GM12878 (cell line): ENCODE measurements around the gene KLF15. TPM values are rescaled to one million over a fixed set of nuclear protein-coding genes. Genes with fewer than 3 reads are reported as not detected.

Source experiments
- ATAC-seq: fragments of 200-7000 bp; cut with Tn5 transposase; 3 replicates; pipeline ENCODE4 v1.9.1; 2020; ENCODE audit warnings: mild to moderate bottlenecking, moderate library complexity
- BruUV-seq: library from RNA; stranded (reverse); fragments of 400-500 nt; replicated peaks from 2 replicates; lab custom pipeline; 2021; lab: Mats Ljungman, UMichigan
- CTCF ChIA-PET: fragments of 300-600 bp; sonication (Branson Sonifier 250); formaldehyde crosslinking; extraction: SDS; loops from one replicate; lab custom pipeline; 2021; ENCODE audit warnings: inconsistent platforms; lab: Yijun Ruan, JAX
- POLR2A ChIA-PET: fragments of 350-600 bp; formaldehyde crosslinking; extraction: SDS; loops from one replicate; lab custom pipeline; 2021; ENCODE audit warnings: inconsistent platforms; lab: Charles Lee
- RAD21 ChIA-PET: fragments of 300-600 bp; sonication (Branson Sonifier 250); formaldehyde crosslinking; loops from one replicate; lab custom pipeline; 2023; ENCODE audit warnings: antibody characterized with exemption; ENCODE audit not compliant: unreplicated experiment; lab: Charles Lee
- SMC1A ChIA-PET: fragments of 300-600 bp; sonication (Branson Sonifier 250); formaldehyde crosslinking; loops from one replicate; lab custom pipeline; 2023; ENCODE audit not compliant: unreplicated experiment, uncharacterized antibody; lab: Charles Lee
- DNase-seq: peaks from one replicate; pipeline ENCODE4 v3.0.0-alpha.2; 2011; ENCODE audit warnings: low read depth, low spot score
- FAIRE-seq: peaks from 3 replicates; lab custom pipeline; 2011; peaks lifted over from hg19 to GRCh38; lab: Jason Lieb, UNC
- H2AFZ ChIP-seq: 2 replicates; pipeline ENCODE4 v1.6.0; 2011; ENCODE audit warnings: low read depth, low read length, control low read depth; ENCODE audit not compliant: control insufficient read depth
- H3K27ac ChIP-seq: 2 replicates; pipeline ENCODE4 v1.5.1; 2011; ENCODE audit warnings: control low read depth; ENCODE audit not compliant: control insufficient read depth, insufficient read depth
- H3K27me3 ChIP-seq, 2 experiments: replicated peaks in 1 of 2; 2 replicates each; pipeline versions ENCODE4 v1.6.0 to v1.6.1; 2011; ENCODE audit warnings: low read length in 1 of 2; ENCODE audit not compliant: control insufficient read depth in 2 of 2, insufficient read depth in 2 of 2
- H3K36me3 ChIP-seq, 2 experiments: 2 replicates each; pipeline ENCODE4 v1.5.1; 2011; ENCODE audit warnings: low read length in 1 of 2; ENCODE audit not compliant: control insufficient read depth in 2 of 2, insufficient read depth in 2 of 2
- H3K4me1 ChIP-seq: 2 replicates; pipeline ENCODE4 v1.6.1; 2011; ENCODE audit warnings: mild to moderate bottlenecking, low read length, moderate library complexity, mixed read lengths; ENCODE audit not compliant: control insufficient read depth, insufficient read depth
- H3K4me2 ChIP-seq: 2 replicates; pipeline ENCODE4 v1.6.0; 2011; ENCODE audit warnings: control low read depth; ENCODE audit not compliant: control insufficient read depth, insufficient read depth
- H3K4me3 ChIP-seq: fragments of 200-600 bp; sonication (generic); 2 replicates; pipeline ENCODE4 v1.5.1; 2016
- H3K79me2 ChIP-seq: 2 replicates; pipeline ENCODE4 v1.6.0; 2011; ENCODE audit warnings: low read length; ENCODE audit not compliant: control insufficient read depth, insufficient read depth
- H3K9ac ChIP-seq: 2 replicates; pipeline ENCODE4 v1.8.0; 2011; ENCODE audit warnings: low read length, control low read depth, mixed read lengths; ENCODE audit not compliant: control insufficient read depth, insufficient read depth
- H3K9me3 ChIP-seq: replicated peaks from 3 replicates; pipeline ENCODE4 v1.5.1; 2011; ENCODE audit warnings: mild to moderate bottlenecking, low read length; ENCODE audit not compliant: control insufficient read depth, insufficient read depth
- H4K20me1 ChIP-seq: 2 replicates; pipeline ENCODE4 v1.6.0; 2011; ENCODE audit not compliant: control insufficient read depth, insufficient read depth
- ATF2 ChIP-seq: IDR thresholded peaks from 2 replicates; pipeline ENCODE4 v1.6.1; 2012; ENCODE audit warnings: low read length, inconsistent platforms
- ATF7 ChIP-seq: fragments of 450-650 bp; IDR thresholded peaks from 2 replicates; pipeline ENCODE4 v1.6.1; 2016; ENCODE audit warnings: low read depth, mild to moderate bottlenecking
- BMI1 ChIP-seq: fragments of 450-650 bp; IDR thresholded peaks from 2 replicates; pipeline ENCODE4 v1.6.1; 2016; ENCODE audit warnings: mild to moderate bottlenecking, moderate library complexity, borderline replicate concordance
- E2F4 ChIP-seq: IDR thresholded peaks from 2 replicates; pipeline ENCODE4 v1.6.1; 2012; ENCODE audit warnings: low read depth, low read length, improper control_type of control experiment
- GABPA ChIP-seq: IDR thresholded peaks from 2 replicates; pipeline ENCODE4 v1.6.1; 2014; ENCODE audit warnings: antibody characterized with exemption, low read depth, mild to moderate bottlenecking, inconsistent platforms
- GATAD2B ChIP-seq: fragments of 450-650 bp; conservative IDR thresholded peaks from 2 replicates; pipeline ENCODE4 v1.6.1; 2017; ENCODE audit warnings: low read depth, mild to moderate bottlenecking, moderate library complexity
- NFIC ChIP-seq: IDR thresholded peaks from 2 replicates; pipeline ENCODE4 v1.6.1; 2012; ENCODE audit warnings: low read depth, mild to moderate bottlenecking, inconsistent platforms, low read length, moderate library complexity
- NFYA ChIP-seq: IDR thresholded peaks from 2 replicates; pipeline ENCODE4 v1.6.1; 2011; ENCODE audit warnings: low read depth, mild to moderate bottlenecking, low read length, improper control_type of control experiment, borderline replicate concordance
- PAX5 ChIP-seq: IDR thresholded peaks from 2 replicates; pipeline ENCODE4 v1.6.1; 2011; ENCODE audit warnings: low read depth, low read length, borderline replicate concordance
- POLR2A ChIP-seq: IDR thresholded peaks from 2 replicates; pipeline ENCODE4 v1.6.1; 2011; ENCODE audit warnings: low read depth, mild to moderate bottlenecking, low read length
- SREBF1 ChIP-seq: IDR thresholded peaks from 2 replicates; pipeline ENCODE4 v1.6.1; 2012; ENCODE audit warnings: mild to moderate bottlenecking, low read length
- STAT3 ChIP-seq: IDR thresholded peaks from 2 replicates; pipeline ENCODE4 v1.6.1; 2011; ENCODE audit warnings: low read depth, low read length, improper control_type of control experiment
- SUZ12 ChIP-seq: fragments of 200-600 bp; sonication (generic); IDR thresholded peaks from one replicate; pipeline ENCODE4 v1.6.1; 2018; ENCODE audit warnings: antibody characterized with exemption, mild to moderate bottlenecking; ENCODE audit not compliant: unreplicated experiment
- TAF1 ChIP-seq: IDR thresholded peaks from 2 replicates; pipeline ENCODE4 v1.6.1; 2011; ENCODE audit warnings: mild to moderate bottlenecking, low read depth, low read length, borderline replicate concordance
- ZNF207 ChIP-seq: fragments of 450-650 bp; IDR thresholded peaks from 2 replicates; pipeline ENCODE4 v1.6.1; 2014; ENCODE audit warnings: antibody characterized with exemption, mild to moderate bottlenecking, borderline replicate concordance
- WGBS: methylation state at CpG from one replicate; pipeline ENCODE4 v1.1.6; 2016; ENCODE audit warnings: low lambda C conversion rate; ENCODE audit not compliant: insufficient replicate concordance, insufficient coverage; ENCODE audit errors: missing lambda C conversion rate; 5-methylcytosine and 5-hydroxymethylcytosine counted together
- in situ Hi-C: fragments of 300-500 bp; cut with MboI; formaldehyde crosslinking; loops from 9 replicates; pipeline ENCODE4 v1.14.3; 2018; ENCODE audit warnings: mixed read lengths
- intact Hi-C: fragments of 100-400 bp; cut with micrococcal nuclease; formaldehyde crosslinking; loops from one replicate; pipeline ENCODE4 v1.14.2; 2022; ENCODE audit not compliant: unreplicated experiment
- polyA plus RNA-seq, 11 experiments: library from polyadenylated mRNA; depleted of rRNA in 4 of 11; unstranded in 6 of 11; stranded (reverse) in 5 of 11; fragments of >200 nt; fragmentation: Nextera tagmentation in 4 of 11; fragmentation: Illumina TruSeq in 1 of 11; extraction: Ambion mirVana in 4 of 11; extraction: Trizol in 1 of 11; gene quantifications; 1 replicate in 1 of 11; 2 replicates in 10 of 11; pipeline versions ENCODE4 v1.2.1 to v1.2.3, GENCODE V29; 2011 to 2016; ENCODE audit warnings: inconsistent platforms in 2 of 11, missing spikeins in 2 of 11, low read depth in 1 of 11
- total RNA-seq, 4 experiments: library from RNA; depleted of rRNA in 3 of 4; stranded (reverse); fragments of >200 nt in 3 of 4; fragmentation: Illumina TruSeq in 1 of 4; extraction: Trizol in 1 of 4; gene quantifications; 2 replicates each; pipeline versions ENCODE4 v1.2.1 to v1.2.3, GENCODE V29; 2013 to 2021
- TF ChIP-seq, protein P1 (sequence below): fragments of 450-650 bp; IDR thresholded peaks from 2 replicates; pipeline ENCODE4 v1.6.1; 2017; ENCODE audit warnings: mild to moderate bottlenecking, moderate library complexity

The KLF15 gene
- total and polyA plus RNA-seq, 10 of the 15 experiments (the other 5 are each of a cell fraction or from before 2014, with no cell fraction given) = 0.15 TPM; not detected in 9

DNA sequence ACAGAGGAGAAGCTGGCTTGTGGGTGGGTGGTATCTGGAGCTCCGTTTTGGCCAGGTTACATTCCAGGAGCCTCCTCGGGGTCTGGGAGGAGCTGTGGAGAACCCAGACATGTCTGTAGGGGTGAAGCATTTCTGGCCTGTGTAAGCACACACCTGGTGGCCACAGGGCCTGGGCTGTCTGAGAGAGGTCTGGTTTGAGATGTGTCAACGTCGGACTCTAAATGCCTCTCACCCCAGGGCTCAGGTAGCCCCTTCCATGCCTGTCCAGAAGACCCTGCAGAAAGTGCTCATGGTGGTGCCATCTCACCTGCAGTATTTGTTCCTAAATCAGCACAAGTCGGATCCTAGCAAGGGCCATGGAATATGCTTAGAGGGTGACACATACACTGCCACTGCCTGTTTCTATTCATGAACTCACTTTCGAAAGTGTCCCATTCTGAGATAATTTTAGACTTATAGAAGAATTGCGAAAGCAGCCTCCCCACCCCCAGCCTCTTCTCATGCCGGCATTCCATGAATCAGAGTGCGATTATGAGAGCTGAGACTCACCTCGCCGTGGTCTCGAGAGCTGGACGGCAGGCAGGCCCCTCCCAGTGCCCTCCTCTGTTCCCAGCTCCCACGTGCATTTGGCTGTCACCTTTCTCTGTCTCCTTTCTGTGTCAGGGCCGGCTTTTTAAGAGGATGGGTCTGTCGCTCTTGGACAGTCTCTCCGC is 63.7 kb downstream of the KLF15 start:
- POLR2A ChIA-PET = no interaction called here
- H3K27me3 ChIP-seq = peaks cover 0 to 5% of the 10 kb centered on the region in 2 experiments; a peak in 2 of 4 replicates
- RAD21 ChIA-PET = no interaction called here
- CTCF ChIA-PET = interaction anchor here (0.6 kb wide), 1 partner anchor 137 kb away, joined by 3 read pairs; no protein-coding TSS in a partner anchor
- TF ChIP-seq STAT3 (no peak), GABPA (no peak), PAX5 (no peak), ZNF207 (no peak), BMI1 (no peak), SUZ12 (no peak), NFYA (no peak), TAF1 (no peak), ATF7 (no peak), E2F4 (no peak), SREBF1 (no peak), GATAD2B (no peak), POLR2A (no peak), NFIC (no peak), ATF2 (no peak)
- TF ChIP-seq, protein P1, sequence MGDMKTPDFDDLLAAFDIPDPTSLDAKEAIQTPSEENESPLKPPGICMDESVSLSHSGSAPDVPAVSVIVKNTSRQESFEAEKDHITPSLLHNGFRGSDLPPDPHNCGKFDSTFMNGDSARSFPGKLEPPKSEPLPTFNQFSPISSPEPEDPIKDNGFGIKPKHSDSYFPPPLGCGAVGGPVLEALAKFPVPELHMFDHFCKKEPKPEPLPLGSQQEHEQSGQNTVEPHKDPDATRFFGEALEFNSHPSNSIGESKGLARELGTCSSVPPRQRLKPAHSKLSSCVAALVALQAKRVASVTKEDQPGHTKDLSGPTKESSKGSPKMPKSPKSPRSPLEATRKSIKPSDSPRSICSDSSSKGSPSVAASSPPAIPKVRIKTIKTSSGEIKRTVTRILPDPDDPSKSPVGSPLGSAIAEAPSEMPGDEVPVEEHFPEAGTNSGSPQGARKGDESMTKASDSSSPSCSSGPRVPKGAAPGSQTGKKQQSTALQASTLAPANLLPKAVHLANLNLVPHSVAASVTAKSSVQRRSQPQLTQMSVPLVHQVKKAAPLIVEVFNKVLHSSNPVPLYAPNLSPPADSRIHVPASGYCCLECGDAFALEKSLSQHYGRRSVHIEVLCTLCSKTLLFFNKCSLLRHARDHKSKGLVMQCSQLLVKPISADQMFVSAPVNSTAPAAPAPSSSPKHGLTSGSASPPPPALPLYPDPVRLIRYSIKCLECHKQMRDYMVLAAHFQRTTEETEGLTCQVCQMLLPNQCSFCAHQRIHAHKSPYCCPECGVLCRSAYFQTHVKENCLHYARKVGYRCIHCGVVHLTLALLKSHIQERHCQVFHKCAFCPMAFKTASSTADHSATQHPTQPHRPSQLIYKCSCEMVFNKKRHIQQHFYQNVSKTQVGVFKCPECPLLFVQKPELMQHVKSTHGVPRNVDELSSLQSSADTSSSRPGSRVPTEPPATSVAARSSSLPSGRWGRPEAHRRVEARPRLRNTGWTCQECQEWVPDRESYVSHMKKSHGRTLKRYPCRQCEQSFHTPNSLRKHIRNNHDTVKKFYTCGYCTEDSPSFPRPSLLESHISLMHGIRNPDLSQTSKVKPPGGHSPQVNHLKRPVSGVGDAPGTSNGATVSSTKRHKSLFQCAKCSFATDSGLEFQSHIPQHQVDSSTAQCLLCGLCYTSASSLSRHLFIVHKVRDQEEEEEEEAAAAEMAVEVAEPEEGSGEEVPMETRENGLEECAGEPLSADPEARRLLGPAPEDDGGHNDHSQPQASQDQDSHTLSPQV = no peak
- TF ChIP-seq, all 136 proteins: peak for 0
- BruUV-seq = no TSS peak
- H3K4me3 ChIP-seq = no peak overlapping the region
- WGBS = 38% methylated on average over 17 of the region's 17 CpGs
- no peak for FAIRE-seq
- H2AFZ ChIP-seq = no peak overlapping the region
- no peaks in the 10 kb centered on the region for H3K79me2 ChIP-seq
- in situ Hi-C loops (loop anchor here (25.0 kb wide), 1 partner anchor 94 kb away; the partner anchor contains the start of gene CFAP100), intact Hi-C loops (no loop called here)
- ATAC-seq = no peak
- no peak overlapping the region for H3K4me2 ChIP-seq
- H3K9ac ChIP-seq = no peak overlapping the region
- SMC1A ChIA-PET = no interaction called here
- no peaks in the 10 kb centered on the region for H4K20me1 ChIP-seq
- H3K27ac ChIP-seq = no peak overlapping the region
- no peaks in the 10 kb centered on the region for H3K9me3 ChIP-seq
- H3K36me3 ChIP-seq = no peaks in the 10 kb centered on the region
- no peaks in the 10 kb centered on the region for H3K4me1 ChIP-seq
- no peak for DNase-seq
